NCI-H2196 treated with DMSO at 0.1 percent for 48 hours (cell line): Measurements from ENCODE around the gene BDH2.

Experiments used
- DNase-seq: peaks from one replicate; lab custom pipeline; 2025; ENCODE audit not compliant: unreplicated experiment; lab: John Stamatoyannopoulos, UW

Gene BDH2

GRCh38 chr4:103085555-103086196 is 14.0 kb downstream of the BDH2 start:
- no peak for DNase-seq

DNA sequence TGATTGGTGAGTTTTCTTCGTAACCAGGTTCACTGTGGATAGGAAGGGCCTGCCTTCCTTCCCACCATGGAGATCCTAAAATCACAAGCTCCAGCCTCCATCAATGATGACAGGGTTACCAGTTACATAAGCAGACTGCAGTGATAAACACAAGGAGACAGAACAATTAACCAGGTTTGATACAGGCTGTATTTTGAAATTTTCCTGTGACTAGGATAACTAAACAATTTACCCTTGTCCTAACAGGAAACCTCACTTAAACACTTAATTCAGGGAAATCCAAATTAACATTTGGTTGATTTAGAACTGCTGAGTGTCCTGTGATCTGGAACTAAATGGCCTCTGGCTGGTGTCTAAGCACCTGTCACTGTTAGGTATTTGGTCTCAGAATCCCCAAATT is 20.0 kb downstream of the BDH2 start:
- DNase-seq, result no peak

DNA sequence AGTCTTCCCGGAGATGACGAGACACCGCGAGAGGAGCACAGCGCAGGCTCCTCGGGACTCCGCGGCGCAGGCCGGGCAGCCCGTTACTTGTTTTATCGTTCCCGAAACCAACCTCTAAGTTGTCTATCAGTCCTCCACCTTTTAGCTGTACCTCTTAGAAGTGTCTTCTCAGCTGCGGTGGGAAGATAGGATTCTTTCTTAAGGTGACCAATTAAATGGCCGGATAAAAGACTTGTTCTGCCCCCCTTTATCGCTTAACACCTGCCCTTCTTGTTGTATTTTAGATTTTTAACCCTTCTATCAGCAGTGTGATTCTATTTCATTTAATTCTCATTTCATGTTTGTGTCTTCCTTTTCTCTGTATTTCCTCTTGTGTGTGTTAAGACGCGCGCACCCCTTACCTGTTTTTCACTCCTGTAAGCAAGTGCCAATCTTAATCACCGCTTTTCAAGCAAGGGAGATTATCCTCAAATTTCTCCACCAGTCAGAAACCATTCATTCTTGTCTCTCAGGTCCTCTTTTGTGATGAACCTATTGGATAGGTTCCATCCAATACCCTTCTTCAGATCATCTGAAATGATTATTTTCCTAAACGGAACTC is 22.8 kb downstream of the BDH2 start, which contains the start of gene SLC9B2:
TSS of gene SLC9B2 (minus strand) at position 15 of the 601 bp plus-strand sequence. CDS start 9,211 bp downstream, outside the sequence.
- DNase-seq, result no peak

GRCh38 chr4:103075894-103076746 is 23.5 kb downstream of the BDH2 start:
- no peak for DNase-seq

GRCh38 chr4:103075435-103075893 is 24.2 kb downstream of the BDH2 start:
- DNase-seq, result no peak

DNA sequence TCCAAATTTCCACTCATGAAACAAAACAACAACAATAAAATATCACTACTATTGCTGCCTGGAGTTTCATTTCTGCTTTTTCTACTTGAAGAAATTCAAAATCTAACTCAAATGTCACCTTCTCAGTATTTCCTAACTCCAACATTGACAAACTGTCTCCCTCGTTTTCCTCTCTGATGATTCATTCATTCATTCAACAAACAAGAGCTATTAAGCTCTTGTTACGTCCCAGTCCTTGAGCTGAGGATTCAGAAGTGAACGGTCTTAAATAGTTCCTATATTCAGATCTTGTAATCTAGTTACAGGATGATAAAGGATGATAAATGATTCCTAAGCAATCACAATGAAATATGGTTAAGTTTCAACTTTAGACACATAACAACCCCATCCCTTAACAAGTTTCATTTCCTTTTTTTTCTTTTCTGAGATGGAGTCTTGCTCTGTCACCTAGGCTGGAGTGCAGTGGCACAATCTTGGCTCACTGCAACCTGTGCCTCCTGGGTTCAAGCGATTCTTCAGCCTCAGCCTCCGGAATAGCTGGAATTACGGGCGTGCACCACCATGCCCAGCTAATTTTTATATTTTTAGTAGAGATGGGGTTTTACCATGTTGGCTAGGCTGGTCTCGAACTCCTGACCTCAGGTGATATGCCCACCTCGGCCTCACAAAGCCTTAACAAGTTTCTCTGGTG is 24.7 kb downstream of the BDH2 start:
- no peak for DNase-seq

- DNase-seq, result no peak
Observed at GRCh38 chr4:103073792-103074438, 25.7 kb downstream of the BDH2 start.

DNA sequence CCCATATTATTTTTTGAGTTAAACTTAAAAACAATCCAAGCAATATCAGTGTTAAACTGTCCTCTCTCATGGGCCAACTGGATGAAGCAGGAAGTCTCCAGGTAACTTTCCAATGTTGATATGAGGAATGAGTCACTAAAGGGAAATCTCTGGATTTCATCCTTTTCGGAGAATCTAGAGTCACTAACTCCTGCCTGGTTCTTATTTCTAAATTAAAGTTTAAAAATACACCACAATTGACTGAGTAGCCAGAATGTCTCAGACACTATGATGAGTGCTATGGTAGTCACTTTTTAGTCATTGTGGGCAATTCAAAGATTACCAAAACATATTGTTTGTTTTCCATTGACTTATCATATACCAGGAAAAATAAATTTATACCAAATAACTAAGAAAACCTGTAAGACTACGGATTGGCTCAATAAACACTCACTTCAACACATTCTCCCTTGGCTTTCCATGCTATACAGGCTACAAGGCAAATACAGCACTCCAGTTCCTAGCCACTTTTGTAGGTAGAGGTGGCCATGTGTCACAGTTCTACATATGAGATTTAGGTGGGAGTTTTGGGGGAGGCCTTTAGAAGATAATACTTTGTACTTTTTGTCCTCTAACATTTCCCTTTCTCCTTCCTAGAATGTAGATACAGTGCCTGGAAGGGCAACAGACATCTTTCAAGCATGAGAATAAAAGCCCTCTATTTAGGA is 31.6 kb downstream of the BDH2 start:
- no peak for DNase-seq

DNA sequence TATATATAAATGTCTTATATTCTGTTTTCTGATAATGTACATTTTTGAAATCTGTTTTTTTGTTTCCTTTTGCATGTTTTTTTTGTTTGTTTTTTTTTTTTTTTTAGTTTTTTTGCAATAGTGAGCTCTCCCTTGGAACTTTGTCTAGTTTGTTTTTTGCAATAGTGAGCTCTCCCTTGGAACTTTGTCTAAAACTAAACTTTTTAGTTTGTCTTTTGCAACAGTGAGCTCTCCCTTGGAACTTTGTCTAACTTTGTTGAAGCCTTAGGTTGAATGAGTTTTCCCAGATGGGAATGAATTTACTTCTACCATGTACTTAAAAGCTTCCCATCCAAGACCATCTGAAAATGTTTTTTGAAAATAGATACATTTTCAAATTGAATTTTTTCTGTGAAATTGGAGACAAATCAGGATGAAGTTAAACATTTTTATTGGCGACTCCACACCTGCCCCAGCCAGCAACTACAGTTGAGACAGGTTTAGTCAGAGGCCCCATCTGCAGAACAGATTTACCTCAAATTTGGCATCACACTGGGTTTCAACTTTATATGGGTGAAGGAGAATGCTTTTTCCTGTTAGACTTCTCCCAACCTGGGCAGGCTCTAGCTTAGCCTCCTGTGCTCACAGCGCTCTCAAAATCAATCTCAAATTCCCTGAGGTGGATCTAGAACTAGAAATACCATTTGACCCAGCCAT is 39.0 kb downstream of the BDH2 start:
- no peak for DNase-seq

- DNase-seq, result no peak
Observed at GRCh38 chr4:103054030-103054429, 45.6 kb downstream of the BDH2 start.

- no peak for DNase-seq
Observed at GRCh38 chr4:103052779-103053178, 46.9 kb downstream of the BDH2 start.

GRCh38 chr4:103052145-103052544 is 47.5 kb downstream of the BDH2 start:
- DNase-seq, result no peak

GRCh38 chr4:103050736-103051436 is 48.7 kb downstream of the BDH2 start:
- DNase-seq, result no peak

- DNase-seq, result no peak
Observed at GRCh38 chr4:103046416-103047290, 53.0 kb downstream of the BDH2 start.

GRCh38 chr4:103044183-103044582 is 55.5 kb downstream of the BDH2 start:
- no peak for DNase-seq

DNA sequence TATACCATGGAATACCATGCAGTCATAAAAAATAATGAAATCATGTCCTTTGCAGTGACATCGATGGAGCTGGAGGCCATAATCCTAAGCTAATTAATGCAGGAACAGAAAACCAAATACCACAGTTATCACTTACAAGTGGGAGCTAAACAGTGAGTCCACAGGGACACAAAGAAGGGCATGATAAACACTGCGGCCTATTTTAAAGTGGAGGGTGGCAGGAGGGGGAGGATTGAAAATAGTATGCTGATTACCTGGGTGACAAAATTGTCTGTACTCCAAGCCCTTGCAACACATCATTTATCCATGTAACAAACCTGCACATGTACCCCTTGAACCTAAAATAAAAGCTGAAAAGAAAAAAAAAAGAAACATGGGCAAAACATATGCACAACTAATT is 63.5 kb downstream of the BDH2 start:
- no peak for DNase-seq

GRCh38 chr4:103032574-103032973 is 67.1 kb downstream of the BDH2 start:
- DNase-seq, result no peak

GRCh38 chr4:103030791-103031190 is 68.8 kb downstream of the BDH2 start:
- no peak for DNase-seq
